GM19438 (cell line): ENCODE results near the gene EFCAB6.

Experiments
- ATAC-seq: cut with Tn5 transposase; IDR thresholded peaks from one replicate; pipeline ENCODE4 v1.9.1; 2021; ENCODE audit warnings: low read depth; ENCODE audit not compliant: unreplicated experiment

The EFCAB6 gene

DNA sequence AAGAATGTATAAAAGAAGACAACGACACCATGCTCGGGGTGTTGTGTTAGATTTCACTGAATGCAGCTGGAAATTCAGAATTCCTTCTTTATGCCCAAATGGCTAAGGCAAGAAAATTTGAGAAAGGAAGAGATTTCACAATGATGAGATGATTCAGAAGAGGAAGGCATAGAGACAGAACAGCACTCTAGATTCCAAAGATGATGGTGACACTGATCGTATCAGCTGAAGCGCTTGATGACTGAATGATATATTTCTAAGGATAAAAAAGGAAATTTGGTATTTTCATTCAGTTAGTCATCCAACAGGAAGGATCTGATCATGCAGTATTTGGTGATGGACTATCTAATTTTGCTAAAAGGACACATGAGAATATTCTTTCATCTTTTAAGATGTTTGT is 189.2 kb downstream of the EFCAB6 start:
- no peak for ATAC-seq

DNA sequence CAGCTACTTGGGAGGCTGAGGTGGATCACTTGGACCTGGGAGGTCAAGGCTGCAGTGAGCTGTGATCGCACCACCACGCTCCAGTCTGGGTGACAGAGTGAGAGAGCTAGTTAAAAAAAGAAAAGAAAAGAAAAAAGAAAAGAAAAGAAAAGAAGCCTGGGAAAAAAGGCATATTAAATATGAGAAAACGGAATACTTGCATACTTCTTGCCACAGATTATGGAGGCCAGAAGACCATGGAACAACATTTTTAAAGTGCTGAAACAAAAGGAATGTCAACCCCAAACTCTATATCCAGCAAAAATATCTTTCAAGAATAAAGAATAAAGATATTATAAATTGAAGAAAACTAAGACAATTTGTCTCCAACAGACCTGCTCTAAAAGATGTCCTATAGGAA is 191.9 kb downstream of the EFCAB6 start:
- no peak for ATAC-seq

DNA sequence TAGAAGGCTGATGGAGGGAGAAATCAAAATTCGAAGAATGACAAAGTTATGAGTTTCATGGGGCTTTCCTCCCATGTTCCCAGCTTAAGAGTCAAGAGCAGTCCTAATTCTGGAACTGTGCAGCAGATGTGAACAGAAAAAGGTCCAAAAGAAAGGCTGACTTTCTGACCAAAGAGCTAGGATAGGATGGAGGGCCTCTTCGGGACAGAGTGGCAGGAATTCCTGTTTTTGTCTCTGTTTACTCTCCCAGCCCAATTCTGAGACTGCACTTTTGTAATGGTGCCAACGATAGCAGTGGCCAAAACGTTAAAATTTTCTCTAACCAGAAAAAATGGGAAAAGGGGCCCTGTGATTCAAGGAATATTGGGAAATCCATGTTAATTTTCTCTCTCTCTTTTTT is 193.6 kb downstream of the EFCAB6 start:
- no peak for ATAC-seq

DNA sequence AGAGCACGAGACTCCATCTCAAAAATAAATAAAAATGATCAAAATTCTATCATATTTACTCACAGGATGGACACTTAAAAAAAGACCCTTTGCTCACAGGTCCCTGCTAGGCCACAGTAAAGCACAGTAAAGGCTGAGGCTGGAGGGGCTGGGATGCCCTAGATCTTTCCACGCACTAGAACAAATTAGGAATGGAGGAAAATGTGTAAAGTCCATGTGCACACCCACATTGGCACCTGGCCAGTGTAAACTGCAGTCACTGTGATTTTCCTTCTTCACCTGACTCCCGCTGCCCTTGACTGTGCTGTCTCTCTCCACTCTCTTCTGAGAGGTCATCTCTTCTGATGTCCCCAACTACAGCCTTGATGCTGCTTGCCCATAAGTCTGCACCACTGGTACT is 195.5 kb downstream of the EFCAB6 start:
- no peak for ATAC-seq

DNA sequence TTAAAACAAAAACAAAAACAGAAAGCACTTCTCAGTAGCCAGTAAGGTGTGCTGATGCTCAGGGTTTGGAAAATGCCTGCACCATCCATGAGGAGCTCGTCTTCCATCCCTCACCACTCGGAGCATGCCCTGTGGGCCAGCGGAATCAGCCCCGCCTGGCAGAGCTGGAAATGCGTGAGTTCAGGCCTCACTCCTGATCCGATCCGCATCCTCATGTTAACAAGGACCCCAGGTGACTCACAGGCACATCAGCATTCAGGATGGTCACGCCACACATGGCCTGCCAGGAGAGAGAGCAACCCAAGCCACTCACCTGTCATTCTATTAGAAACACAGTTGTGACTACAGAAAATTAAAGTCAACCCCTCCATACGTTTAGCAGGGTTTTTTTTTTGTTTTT is 211.8 kb downstream of the EFCAB6 start:
- no peak for ATAC-seq

DNA sequence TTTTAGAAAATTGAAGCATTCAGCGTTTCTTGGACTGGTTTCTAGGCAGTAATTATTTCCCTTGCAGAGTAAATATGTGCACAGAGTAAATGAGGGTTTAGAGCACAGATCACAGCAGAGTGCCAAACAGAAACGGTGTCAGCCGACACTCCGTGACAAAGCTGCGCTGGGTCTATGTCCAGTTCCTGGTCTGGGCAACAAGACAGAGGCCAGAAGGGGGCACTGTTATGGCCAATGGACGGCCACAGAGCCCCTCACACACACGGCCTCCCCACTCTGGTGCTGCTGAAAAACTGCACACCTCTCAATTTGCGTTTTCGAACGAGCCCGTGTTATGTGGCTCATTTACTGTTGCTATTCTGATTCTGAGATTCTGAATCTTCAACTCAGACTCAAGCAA is 219.6 kb downstream of the EFCAB6 start:
- ATAC-seq, result no peak

DNA sequence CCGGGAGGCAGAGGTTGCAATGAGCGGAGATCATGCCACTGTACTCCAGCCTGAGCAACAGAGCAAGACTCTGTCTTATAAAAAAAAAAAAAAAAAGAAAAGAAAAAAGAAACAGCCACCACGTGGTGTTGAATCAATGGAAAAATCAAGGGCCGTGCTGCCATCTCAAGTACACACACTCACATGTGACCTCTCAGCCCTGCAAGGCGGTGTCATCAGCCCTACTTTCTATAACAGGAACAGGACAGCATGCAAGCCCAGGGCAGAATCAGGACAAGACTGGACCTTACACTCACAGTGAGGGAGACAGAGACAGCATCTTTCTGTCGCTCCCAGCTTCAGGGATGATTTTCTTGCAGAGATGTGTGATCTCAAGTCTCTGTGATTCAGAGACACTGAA is 220.7 kb downstream of the EFCAB6 start:
- no peak for ATAC-seq

DNA sequence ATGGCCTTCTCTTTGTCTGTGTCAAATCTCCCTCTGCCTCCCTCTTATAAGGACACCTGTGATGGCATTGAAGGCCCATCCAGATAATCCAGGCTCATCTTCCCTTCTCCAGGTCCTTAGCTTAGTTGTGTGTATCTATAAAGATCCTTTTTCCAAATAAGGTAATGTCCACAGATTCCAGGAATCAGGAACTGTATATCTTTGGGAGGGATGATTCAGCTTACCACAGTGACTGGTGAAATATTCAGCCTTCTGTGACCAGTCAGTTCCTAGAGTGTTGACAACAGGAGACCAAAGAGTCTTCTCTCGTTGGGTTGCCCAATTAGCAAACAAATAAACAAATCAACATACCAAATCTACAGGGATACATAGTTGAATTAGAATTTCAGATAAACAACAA is 224.5 kb downstream of the EFCAB6 start:
- ATAC-seq, result no peak

DNA sequence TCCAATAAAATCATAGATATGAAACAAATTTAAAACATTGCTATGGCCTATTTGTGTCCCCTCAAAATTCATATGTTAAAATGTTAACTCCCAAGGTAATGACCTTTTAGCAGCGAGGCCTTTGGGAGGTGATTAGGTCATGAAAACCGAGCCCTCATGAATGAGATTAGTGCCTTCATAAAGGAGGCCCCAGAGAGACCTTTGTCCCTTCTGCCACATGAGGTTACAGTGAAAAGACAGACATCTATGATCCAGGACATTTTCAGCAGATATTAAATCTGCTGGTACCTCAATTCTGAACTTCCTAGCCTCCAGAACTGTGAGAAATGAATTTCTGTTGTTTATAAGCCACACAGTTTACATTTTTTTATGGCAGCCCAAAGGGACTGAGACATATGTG is 228.6 kb downstream of the EFCAB6 start:
- no peak for ATAC-seq

DNA sequence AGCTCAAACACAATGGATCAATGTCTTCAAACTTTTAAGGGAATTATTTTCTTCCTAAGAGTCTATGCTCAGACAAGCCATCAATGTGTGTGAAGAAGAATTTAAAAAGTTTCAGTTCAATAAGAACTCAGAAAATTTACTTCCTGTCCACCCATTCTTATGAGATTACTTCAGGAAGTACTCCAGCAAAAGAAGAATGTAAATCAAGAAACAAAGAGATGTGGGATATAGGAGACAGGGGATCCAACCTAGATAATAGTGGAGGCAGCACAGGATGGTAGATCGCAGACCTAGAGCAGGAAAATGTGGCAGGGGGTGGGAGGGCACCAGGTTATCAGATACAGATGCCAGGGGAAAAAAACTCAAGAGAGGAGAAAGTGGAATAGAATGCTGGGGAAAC is 229.7 kb downstream of the EFCAB6 start:
- no peak for ATAC-seq

DNA sequence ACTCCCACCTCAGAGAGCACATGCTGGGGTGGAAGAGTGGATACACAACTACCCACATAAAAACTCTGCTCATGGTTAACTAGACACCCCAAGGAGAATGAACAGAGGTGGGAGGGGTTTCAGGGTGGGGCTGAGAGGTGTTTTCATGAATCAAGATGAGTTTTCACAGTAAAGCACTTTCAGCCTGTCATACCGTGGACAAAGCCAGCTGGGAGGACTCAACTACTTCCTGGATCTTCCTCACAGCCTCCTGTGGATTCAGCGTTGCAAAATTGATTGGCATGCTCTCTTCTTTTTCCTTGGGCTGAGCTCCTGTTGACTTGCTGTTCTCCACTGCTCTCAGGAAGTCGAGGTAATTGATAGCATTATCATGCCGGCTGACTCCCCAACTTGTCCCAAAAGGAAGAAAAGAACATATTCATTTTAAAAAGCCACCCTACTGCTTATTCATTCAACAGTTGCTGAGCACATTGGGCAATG is 231.8 kb downstream of the EFCAB6 start:
- ATAC-seq, result no peak

DNA sequence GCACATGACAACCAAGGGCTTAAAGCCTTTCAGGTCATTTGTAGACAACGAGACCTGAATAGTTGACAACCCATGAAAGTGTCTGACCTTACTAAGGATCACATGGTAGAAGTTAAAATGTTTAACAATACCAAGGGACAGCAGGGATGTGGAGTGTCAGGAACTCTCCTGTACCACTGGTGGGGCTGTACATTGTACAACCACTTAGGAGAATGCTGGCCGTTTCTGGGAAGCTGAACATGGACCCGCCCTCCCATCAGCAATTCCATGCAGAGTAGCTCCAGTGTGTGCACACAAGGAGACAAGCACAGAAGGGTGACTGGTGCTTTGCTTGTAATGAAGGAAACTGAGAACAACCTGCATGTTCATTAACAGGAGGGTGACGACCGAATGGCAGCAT is 237.4 kb downstream of the EFCAB6 start:
- no peak for ATAC-seq

DNA sequence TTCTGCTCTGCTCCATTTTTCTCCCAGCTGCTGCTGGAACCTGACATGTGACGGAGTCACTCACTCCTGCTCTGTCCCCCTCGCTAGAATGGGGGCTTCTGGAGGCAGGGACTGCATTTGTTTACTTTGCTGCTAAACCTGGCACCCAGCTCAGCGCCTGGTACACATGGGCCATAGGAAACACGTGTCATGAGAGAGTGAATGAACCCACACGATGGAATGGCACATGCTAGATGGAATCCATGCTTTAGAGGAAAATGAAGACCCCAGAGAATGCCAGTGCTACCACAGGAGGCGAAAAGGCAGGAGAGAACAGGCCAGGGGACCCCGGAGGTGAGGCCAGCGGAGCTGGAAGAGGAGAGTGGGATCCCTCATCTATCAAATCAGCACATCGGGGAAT is 239.4 kb downstream of the EFCAB6 start:
- ATAC-seq, result no peak

DNA sequence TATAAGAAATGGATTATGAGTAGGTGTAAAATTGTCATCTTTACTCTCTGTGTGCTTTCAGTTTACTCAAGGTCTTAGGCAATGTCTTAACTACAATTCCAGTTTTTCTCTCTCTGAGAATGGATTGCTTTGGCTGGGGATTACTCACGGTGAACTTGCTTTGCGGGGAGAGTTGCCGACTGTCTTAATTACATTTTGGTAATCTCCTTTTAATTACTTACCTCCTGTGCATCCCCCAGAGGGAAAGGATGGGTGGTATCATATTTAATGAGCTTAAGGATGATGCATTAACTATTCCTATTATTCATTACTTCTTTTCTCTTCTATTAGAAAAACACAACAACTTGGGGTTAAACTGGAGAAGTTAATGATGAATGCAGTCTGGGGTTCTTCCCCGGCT is 240.9 kb downstream of the EFCAB6 start:
- no peak for ATAC-seq

DNA sequence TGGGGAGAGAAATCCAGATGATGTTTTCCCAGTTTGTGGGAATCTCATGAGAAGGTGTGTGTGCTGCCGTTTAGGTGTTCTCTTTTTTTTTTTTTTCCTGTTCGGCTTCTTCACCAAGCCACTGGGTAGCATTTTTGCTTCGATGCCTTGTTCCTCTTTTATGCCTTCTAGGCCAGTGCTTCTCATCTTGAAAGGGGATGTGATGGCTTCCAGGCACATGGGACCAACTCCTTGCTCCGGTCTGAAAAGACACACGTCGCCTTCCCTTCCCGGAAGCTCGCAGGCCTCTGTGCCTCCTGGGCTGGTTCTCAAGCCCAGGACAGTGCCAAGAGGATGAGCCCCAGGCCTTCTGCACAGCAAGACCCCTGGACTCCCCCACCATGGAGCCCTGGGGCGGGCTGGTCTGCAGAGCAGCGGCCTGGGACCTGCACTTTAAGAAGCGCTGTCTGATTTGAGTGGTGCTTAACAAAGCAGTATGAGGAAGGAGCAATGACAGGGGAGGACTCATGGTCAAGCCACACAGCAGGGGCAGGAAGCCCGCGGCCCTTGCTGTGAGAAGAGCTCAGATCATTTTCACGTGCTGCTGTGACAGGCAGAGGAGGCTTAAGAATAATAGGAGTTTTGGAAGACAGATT is 241.5 kb downstream of the EFCAB6 start:
- no peak for ATAC-seq

DNA sequence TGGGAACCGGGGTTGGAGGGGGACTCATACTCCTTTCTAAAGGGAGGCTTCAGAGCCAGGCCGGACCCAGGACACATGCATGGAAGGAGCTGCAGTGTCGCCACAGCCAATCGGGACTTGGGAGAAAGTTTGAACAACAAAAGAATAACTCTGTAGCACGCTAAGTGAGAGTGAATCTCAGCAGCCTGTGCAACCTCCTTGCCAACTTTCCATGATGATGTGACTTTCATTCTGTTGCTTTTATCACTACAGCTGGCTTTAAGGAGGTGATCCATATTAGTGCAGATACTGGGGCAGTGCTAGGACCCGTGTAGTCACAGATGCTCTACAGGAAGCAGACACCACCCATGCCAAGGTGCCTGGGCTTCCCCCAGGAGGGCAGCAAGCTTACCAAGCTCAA is 243.0 kb downstream of the EFCAB6 start:
- ATAC-seq, result no peak

DNA sequence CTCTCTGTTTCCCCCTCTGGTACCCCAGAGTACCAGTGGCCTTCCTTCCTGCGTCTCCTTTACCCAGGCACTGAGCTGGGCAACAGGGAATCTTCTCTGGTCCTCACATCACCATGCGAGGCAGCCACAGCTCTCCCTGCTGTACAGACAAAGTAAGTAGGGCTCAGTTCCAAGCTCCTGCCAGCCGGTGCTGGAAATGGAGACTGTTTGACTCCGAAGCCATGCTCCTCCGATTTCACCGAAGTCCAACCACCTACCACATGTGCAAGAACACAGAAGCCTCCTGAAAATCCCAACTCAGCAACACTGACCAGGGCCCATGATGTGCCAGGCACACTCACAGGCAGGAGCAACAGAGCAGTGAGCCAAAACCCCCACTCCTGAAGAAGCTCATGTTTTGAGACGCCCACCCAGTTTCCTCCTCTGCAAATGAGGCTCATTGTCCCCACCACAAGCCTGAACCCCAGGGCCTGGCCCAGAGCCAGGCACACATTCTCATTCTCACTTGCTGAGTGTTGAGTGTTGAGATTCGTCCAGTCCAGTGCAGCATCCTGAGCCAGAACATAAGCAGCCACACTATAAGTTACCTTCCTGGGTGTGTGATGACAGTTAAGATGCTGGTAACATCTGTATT is 244.3 kb downstream of the EFCAB6 start:
- ATAC-seq, result no peak

DNA sequence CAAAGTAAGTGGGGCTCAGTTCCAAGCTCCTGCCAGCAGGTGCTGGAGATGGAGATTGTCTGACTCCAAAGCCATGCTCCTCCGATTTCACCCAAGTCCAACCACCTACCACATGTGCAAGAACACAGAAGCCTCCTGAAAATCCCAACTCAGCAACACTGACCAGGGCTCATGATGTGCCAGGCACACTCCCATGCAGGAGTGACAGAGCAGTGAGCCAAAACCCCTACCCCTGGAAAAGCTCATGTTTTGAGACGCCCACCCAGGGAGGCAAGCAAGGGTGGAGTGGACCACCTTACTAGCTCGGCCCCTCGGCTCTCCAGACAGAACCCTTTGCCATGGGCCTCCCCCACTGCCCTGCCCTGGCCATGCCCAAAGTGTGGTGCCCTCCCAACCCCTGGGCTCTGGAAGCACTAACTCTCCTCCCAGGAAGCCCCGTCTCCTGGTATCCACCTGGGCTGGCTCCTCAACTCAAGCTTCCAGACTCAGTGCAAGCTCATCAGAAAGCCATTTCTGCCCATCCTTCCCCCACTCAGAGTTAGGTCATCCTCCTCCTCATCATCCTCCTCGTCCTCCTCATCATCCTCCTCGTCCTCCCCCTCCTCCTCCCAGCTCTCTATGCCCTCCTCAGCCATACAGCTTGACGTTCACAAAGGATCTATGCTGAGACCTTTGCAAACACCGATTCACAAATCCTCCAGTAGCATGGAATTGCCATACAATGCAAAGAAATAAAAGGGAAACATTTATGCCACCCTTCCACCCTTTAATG is 245.4 kb downstream of the EFCAB6 start:
- ATAC-seq, result no peak

DNA sequence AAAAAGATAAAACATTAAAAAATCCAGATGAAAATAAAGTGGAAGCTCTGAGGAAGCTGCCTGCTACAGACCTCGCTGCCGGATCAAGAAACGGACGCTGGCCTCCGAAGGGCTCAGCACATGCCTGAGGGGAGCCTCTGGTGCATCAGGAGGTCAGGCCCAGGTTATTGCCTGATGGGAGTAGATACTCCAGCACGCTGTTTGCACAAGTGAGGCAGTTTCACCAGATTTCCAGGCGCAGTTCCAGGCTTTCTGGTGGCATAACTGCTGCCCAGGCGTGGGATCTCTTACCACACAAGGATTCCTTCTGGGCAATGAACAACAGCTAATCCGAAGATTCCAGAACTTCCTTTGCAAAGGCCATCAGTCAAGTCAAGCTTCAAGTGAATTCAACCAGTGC is 246.1 kb downstream of the EFCAB6 start:
- ATAC-seq, result no peak

DNA sequence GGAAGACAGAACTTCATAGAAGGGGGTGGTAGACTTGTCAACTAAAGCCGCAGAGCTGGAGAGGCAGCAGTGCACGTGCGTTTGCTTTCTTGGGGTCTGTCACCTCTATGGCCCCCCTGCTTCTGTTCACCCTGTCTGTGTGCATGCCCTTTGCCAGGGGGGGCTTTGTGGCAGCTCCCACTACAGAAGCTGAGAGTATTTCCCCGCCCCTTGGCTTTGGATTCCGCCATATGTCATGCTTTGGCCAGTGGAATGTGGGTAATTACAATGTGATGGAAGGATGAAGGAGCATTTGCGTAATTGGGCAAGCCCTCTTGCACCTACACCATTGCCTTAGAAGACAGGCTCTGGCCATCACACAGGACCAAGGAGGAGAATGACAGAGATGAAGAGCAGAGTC is 247.2 kb downstream of the EFCAB6 start:
- no peak for ATAC-seq

DNA sequence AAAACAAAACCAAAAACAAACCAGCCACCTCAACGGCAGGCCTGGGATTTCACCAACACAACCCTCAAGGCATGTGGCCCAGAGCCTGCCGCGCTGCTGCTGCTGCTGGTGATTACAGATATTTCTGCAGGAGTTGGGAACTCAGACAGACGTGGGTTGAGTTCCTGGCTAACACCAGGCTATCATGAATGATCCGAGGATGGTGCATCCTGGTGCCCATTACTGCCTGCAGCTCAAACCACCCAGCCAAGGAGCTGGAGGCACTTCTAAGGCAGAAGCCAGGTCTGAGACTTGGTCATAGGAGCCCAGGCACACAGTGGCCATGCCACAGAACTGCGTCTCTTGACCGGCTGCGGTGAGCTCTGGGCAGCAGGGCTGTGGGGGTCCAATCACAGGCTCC is 248.5 kb downstream of the EFCAB6 start:
- no peak for ATAC-seq

DNA sequence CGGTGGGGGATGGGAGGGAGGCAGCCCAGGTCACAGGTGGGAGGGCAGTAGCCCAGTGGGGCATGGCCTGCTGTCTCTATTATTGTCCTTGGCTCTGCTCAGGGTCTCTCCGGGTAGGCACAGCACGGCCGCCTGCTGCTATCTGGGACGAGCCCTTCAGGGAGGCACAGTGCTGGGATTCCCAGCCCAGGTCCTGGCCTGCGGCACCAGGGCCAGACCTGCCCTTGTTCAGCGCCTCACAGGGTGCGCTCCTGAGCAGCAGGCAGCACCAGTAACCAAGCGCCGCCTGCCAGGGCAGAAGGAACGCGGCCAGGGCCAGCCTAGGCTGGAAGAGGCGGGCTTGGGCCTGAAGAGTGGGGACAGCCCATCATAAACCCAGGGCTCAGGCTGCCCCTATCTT is 249.3 kb downstream of the EFCAB6 start:
- ATAC-seq, result no peak
